KMS-11 (cell line): ENCODE measurements around the gene APOL2.
"Not testable (repeated sequence)": the region's sequence is repeated elsewhere in the genome, so short reads cannot be mapped to it uniquely, and the experiment has no call there.

ENCODE experiments used
- H2AFZ ChIP-seq: fragments of 200-600 bp; sonication (generic); 2 replicates; pipeline ENCODE4 v1.6.1; 2016; ENCODE audit warnings: antibody characterized with exemption, mixed run types, low read depth
- H3K27ac ChIP-seq: fragments of 200-600 bp; sonication (generic); 2 replicates; pipeline ENCODE4 v1.6.1; 2016; ENCODE audit warnings: mild to moderate bottlenecking, mixed run types
- H3K27me3 ChIP-seq: fragments of 200-600 bp; sonication (generic); 2 replicates; pipeline ENCODE4 v1.6.1; 2017; ENCODE audit warnings: mild to moderate bottlenecking, low read depth, mixed run types, moderate library complexity; ENCODE audit not compliant: insufficient read depth
- H3K36me3 ChIP-seq: fragments of 200-600 bp; sonication (generic); 2 replicates; pipeline ENCODE4 v1.6.1; 2017; ENCODE audit warnings: mild to moderate bottlenecking, mixed run types; ENCODE audit not compliant: insufficient read depth
- H3K4me1 ChIP-seq: fragments of 200-600 bp; sonication (generic); 2 replicates; pipeline ENCODE4 v1.6.1; 2016; ENCODE audit warnings: mild to moderate bottlenecking, low read depth, mixed run types; ENCODE audit not compliant: poor library complexity, severe bottlenecking
- H3K4me2 ChIP-seq: fragments of 200-600 bp; sonication (generic); 2 replicates; pipeline ENCODE4 v1.7.0; 2016; ENCODE audit warnings: mild to moderate bottlenecking, mixed run types
- H3K4me3 ChIP-seq: fragments of 200-600 bp; sonication (generic); IDR thresholded peaks from 2 replicates; pipeline ENCODE4 v1.6.1; 2017; ENCODE audit warnings: low read depth, low read length, mixed read lengths; ENCODE audit not compliant: insufficient read depth
- H3K79me2 ChIP-seq: fragments of 200-600 bp; sonication (generic); 2 replicates; pipeline ENCODE4 v1.6.1; 2016; ENCODE audit warnings: low read depth, mixed run types; ENCODE audit not compliant: insufficient read depth
- H3K9ac ChIP-seq: fragments of 200-600 bp; sonication (generic); 2 replicates; pipeline ENCODE4 v1.6.1; 2016; ENCODE audit warnings: mild to moderate bottlenecking, mixed run types
- H4K20me1 ChIP-seq: fragments of 200-600 bp; sonication (generic); 2 replicates; pipeline ENCODE4 v1.6.1; 2016; ENCODE audit warnings: mild to moderate bottlenecking, mixed run types; ENCODE audit not compliant: insufficient read depth
- CTCF ChIP-seq: fragments of 200-600 bp; sonication (generic); conservative IDR thresholded peaks from 2 replicates; pipeline ENCODE4 v1.6.1; 2017; ENCODE audit warnings: low read depth, mild to moderate bottlenecking, antibody characterized with exemption, low read length, moderate library complexity, mixed read lengths

APOL2 gene

GRCh38 chr22:36234213-36234612 lies 5.1 kb downstream of the APOL2 start:
- peaks cover 34% of the 10 kb centered on the region for H3K79me2 ChIP-seq
- H3K4me2 ChIP-seq = no peak overlapping the region
- H3K4me3 ChIP-seq = no peak overlapping the region
- peaks cover 25% of the 10 kb centered on the region for H3K4me1 ChIP-seq
- H3K27ac ChIP-seq = no peak overlapping the region
- no peaks in the 10 kb centered on the region for H3K36me3 ChIP-seq
- H4K20me1 ChIP-seq = no peaks in the 10 kb centered on the region
- no peak for TF ChIP-seq CTCF
- H3K27me3 ChIP-seq = no peaks in the 10 kb centered on the region
- no peak overlapping the region for H3K9ac ChIP-seq
- no peak overlapping the region for H2AFZ ChIP-seq

- Histone ChIP-seq H3K27me3 (no peaks in the 10 kb centered on the region), H3K36me3 (no peaks in the 10 kb centered on the region), H3K27ac (no peak overlapping the region), H3K9ac (no peak overlapping the region), H3K79me2 (peaks cover 30% of the 10 kb centered on the region), H3K4me1 (peaks cover 25% of the 10 kb centered on the region), H2AFZ (no peak overlapping the region), H3K4me2 (no peak overlapping the region), H4K20me1 (no peaks in the 10 kb centered on the region), H3K4me3 (no peak overlapping the region)
- no peak for TF ChIP-seq CTCF
Observed at GRCh38 chr22:36233796-36234195, 5.5 kb downstream of the APOL2 start.

GRCh38 chr22:36232715-36233401 lies 6.5 kb downstream of the APOL2 start:
- no peaks in the 10 kb centered on the region for H4K20me1 ChIP-seq
- no peak overlapping the region for H3K9ac ChIP-seq
- TF ChIP-seq CTCF = no peak
- H2AFZ ChIP-seq = no peak overlapping the region
- H3K79me2 ChIP-seq = peaks cover 20% of the 10 kb centered on the region
- no peaks in the 10 kb centered on the region for H3K36me3 ChIP-seq
- H3K27me3 ChIP-seq = no peaks in the 10 kb centered on the region
- no peak overlapping the region for H3K4me2 ChIP-seq
- peaks cover 20% of the 10 kb centered on the region for H3K4me1 ChIP-seq
- no peak overlapping the region for H3K4me3 ChIP-seq
- H3K27ac ChIP-seq = no peak overlapping the region

- not testable (repeated sequence) for H3K27me3 ChIP-seq, H3K27ac ChIP-seq, H3K4me2 ChIP-seq, H4K20me1 ChIP-seq, H2AFZ ChIP-seq, H3K4me3 ChIP-seq, H3K36me3 ChIP-seq, H3K79me2 ChIP-seq, H3K9ac ChIP-seq
- peaks cover 10% of the 10 kb centered on the region for H3K4me1 ChIP-seq
Observed at GRCh38 chr22:36231051-36231450, 8.3 kb downstream of the APOL2 start.

- H3K4me2 ChIP-seq, H3K4me3 ChIP-seq, H2AFZ ChIP-seq, H3K79me2 ChIP-seq, H3K27ac ChIP-seq, H3K36me3 ChIP-seq, H4K20me1 ChIP-seq, H3K4me1 ChIP-seq, H3K27me3 ChIP-seq, H3K9ac ChIP-seq: not testable (repeated sequence)
Observed at GRCh38 chr22:36229649-36230048, 9.7 kb downstream of the APOL2 start.
